Fibroblast of lung (primary cell): Measurements from ENCODE around the gene CHURC1.

Experiments
- CTCF ChIP-seq, 2 donors: IDR thresholded peaks in 1 of 2; conservative IDR thresholded peaks in 1 of 2; 1 replicate in 1 of 2; 2 replicates in 1 of 2; pipeline ENCODE4 v1.5.1; 2011 to 2012; ENCODE audit warnings: low read length in 2 of 2, control low read depth in 1 of 2, inconsistent platforms in 1 of 2, low read depth in 1 of 2, mild to moderate bottlenecking in 1 of 2
- EZH2 ChIP-seq: IDR thresholded peaks from 2 replicates; pipeline ENCODE4 v1.5.1; 2012; ENCODE audit warnings: low read length, control low read depth, mild to moderate bottlenecking; ENCODE audit errors: missing control alignments

GRCh38 chr14:64956697-64957406 lies 42.6 kb downstream of the CHURC1 start:
- TF ChIP-seq CTCF (conservative IDR thresholded peaks at IDR 0.05 in 1 of 2, IDR thresholded peaks at IDR 0.05 in 1 of 2; ENCODE audit: low read depth in 1 of 2, low read length in 2 of 2), result no peak
- TF ChIP-seq EZH2, result no peak
